HG02884 (cell line): Measurements from ENCODE around the gene L1CAM.
"Not testable (repeated sequence)": the region's sequence is repeated elsewhere in the genome, so short reads cannot be mapped to it uniquely, and the experiment has no call there.

Experiments
- ATAC-seq: cut with Tn5 transposase; IDR thresholded peaks from one replicate; pipeline ENCODE4 v1.9.1; 2021; ENCODE audit warnings: mild to moderate bottlenecking, moderate library complexity; ENCODE audit not compliant: unreplicated experiment

Gene L1CAM

GRCh38 chrX:153830640-153831428 is 55.1 kb downstream of the L1CAM start:
- no peak for ATAC-seq

- no peak for ATAC-seq
These were observed 56.0 kb downstream of the L1CAM start, which contains the start of gene PDZD4 for GRCh38 chrX:153829799-153830639. Gene PDZD4 (minus strand): TSS chrX:153830544. CDS start chrX:153830298, 246 bp downstream.

GRCh38 chrX:153829549-153829798 is 56.5 kb downstream of the L1CAM start:
- ATAC-seq = no peak

- ATAC-seq = no peak
These were observed 57.0 kb downstream of the L1CAM start for GRCh38 chrX:153828723-153829548.

GRCh38 chrX:153828308-153828707 is 57.7 kb downstream of the L1CAM start:
- no peak for ATAC-seq

GRCh38 chrX:153827903-153828302 is 58.1 kb downstream of the L1CAM start:
- no peak for ATAC-seq

- no peak for ATAC-seq
These were observed 59.0 kb downstream of the L1CAM start for GRCh38 chrX:153827016-153827415.

- ATAC-seq = no peak
These were observed 60.9 kb downstream of the L1CAM start for GRCh38 chrX:153825042-153825441.

GRCh38 chrX:153824348-153824747 is 61.6 kb downstream of the L1CAM start:
- ATAC-seq = no peak

- ATAC-seq = no peak
These were observed 64.9 kb downstream of the L1CAM start for GRCh38 chrX:153821066-153821465.

- ATAC-seq = no peak
These were observed 65.4 kb downstream of the L1CAM start for GRCh38 chrX:153820601-153821000.

GRCh38 chrX:153819384-153820040 is 66.5 kb downstream of the L1CAM start:
- no peak for ATAC-seq

- ATAC-seq = no peak
These were observed 67.2 kb downstream of the L1CAM start for GRCh38 chrX:153818571-153819383.

GRCh38 chrX:153818064-153818463 is 67.9 kb downstream of the L1CAM start:
- not testable (repeated sequence) for ATAC-seq

- no peak for ATAC-seq
These were observed 68.9 kb downstream of the L1CAM start for GRCh38 chrX:153816831-153817690.

GRCh38 chrX:153814591-153815315 is 71.2 kb downstream of the L1CAM start:
- ATAC-seq = no peak

- no peak for ATAC-seq
These were observed 72.8 kb downstream of the L1CAM start for GRCh38 chrX:153813161-153813560.

GRCh38 chrX:153812220-153812619 is 73.8 kb downstream of the L1CAM start:
- no peak for ATAC-seq
